Fibroblast of villous mesenchyme (primary cell): ENCODE results near the gene ENPP6. TPM values are rescaled to one million over a fixed set of nuclear protein-coding genes. Genes with fewer than 3 reads are reported as not detected.

Experiments
- DNase-seq: peaks from one replicate; pipeline ENCODE4 v3.0.0-alpha.2; 2010; ENCODE audit warnings: low read depth
- H3K4me3 ChIP-seq: 2 replicates; pipeline ENCODE4 v1.5.1; 2011; ENCODE audit warnings: low read depth, mild to moderate bottlenecking, low read length
- total RNA-seq: library from RNA; depleted of rRNA; stranded (reverse); fragments of >200 nt; gene quantifications from 2 replicates; pipeline ENCODE4 v1.2.3, GENCODE V29; 2012
- TF ChIP-seq, protein P1 (sequence below): IDR thresholded peaks from 2 replicates; pipeline ENCODE4 v1.5.1; 2012; ENCODE audit warnings: low read depth, mild to moderate bottlenecking, low read length; ENCODE audit not compliant: insufficient read depth

Gene ENPP6
- total RNA-seq, 1 donor = not detected

DNA sequence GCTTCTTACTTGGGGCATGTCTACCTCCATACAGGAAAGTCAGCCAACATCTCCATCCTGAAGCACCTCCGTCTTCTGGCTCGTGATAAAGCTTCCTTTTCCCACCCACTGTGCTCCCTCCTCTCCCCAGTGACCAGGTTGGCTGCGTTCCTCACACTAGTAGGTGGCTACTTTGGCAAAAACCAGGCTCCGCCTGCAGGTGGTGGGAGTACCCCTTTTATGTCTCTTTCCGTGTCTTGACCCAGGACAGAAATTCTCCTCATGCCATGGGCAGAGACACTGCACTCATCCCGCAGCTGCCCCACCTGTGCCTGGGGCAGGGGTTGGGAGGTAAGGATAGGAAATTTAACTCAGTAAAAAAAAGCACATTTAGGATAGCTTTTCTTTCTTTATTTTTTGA, 50.9 kb downstream of the ENPP6 start:
- H3K4me3 ChIP-seq = no peak overlapping the region
- TF ChIP-seq, protein P1, sequence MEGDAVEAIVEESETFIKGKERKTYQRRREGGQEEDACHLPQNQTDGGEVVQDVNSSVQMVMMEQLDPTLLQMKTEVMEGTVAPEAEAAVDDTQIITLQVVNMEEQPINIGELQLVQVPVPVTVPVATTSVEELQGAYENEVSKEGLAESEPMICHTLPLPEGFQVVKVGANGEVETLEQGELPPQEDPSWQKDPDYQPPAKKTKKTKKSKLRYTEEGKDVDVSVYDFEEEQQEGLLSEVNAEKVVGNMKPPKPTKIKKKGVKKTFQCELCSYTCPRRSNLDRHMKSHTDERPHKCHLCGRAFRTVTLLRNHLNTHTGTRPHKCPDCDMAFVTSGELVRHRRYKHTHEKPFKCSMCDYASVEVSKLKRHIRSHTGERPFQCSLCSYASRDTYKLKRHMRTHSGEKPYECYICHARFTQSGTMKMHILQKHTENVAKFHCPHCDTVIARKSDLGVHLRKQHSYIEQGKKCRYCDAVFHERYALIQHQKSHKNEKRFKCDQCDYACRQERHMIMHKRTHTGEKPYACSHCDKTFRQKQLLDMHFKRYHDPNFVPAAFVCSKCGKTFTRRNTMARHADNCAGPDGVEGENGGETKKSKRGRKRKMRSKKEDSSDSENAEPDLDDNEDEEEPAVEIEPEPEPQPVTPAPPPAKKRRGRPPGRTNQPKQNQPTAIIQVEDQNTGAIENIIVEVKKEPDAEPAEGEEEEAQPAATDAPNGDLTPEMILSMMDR = no peak
- DNase-seq = no peak

DNA sequence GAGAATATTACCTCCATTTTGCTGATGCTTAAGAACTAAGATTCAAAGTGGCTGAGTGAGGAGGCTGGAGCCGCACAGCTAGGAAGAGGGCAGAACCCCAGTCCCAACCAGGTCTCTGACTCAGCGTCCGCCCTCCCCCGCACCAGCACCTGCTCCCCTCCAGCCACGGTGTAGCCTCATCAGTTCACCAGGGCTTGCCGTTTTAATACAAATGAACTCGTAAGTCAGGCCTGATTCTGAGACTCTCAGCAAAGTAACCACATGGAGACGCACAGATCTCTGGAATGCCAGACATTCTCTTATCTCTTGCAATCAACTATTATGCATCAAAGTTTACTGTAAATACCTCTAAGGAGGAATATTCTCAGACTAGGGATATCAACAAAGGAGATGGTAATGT, 52.4 kb downstream of the ENPP6 start:
- TF ChIP-seq, protein P1 = no peak
- DNase-seq = no peak
- no peak overlapping the region for H3K4me3 ChIP-seq

DNA sequence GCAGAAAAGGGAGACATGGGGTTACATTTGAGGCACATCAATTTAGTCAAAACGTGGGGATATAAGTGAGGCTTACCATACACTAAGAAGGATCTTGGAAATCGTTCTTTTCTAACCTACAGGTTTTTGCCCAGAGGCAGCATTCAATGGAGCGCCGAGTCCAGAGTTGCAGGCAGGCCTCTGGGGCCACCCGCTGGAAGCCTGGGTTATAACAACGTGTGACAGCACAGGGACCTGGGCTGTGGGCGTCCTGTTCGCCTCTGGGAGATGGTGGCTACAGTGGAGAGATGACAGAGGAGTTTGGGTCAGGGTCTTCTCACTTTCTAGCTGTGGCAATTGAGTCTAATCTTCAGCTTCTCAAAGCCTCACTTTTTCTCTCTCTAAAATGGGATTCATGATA, 53.9 kb downstream of the ENPP6 start:
- DNase-seq = no peak
- H3K4me3 ChIP-seq = no peak overlapping the region
- TF ChIP-seq, protein P1 = peak; percentile 36

DNA sequence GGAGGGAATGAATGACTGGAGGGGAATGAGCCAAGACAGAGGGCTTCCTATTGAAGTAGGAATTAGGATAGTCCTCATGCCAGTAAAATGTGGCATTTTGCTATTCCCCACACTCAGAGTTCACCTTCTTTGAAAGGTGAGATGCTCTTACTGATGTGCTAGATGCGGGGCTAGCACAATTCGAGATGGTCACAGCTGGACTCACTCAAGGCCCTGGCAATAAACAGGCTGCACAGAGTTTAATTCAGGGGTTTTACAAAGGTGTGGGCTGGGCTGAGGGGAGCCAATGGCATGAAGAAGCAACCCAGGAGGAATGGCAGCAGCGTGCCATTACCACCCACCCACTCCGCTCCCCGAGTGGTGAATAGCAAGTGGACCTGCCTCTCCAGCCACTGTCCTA, 55.1 kb downstream of the ENPP6 start:
- TF ChIP-seq, protein P1 = no peak
- no peak overlapping the region for H3K4me3 ChIP-seq
- DNase-seq = no peak

DNA sequence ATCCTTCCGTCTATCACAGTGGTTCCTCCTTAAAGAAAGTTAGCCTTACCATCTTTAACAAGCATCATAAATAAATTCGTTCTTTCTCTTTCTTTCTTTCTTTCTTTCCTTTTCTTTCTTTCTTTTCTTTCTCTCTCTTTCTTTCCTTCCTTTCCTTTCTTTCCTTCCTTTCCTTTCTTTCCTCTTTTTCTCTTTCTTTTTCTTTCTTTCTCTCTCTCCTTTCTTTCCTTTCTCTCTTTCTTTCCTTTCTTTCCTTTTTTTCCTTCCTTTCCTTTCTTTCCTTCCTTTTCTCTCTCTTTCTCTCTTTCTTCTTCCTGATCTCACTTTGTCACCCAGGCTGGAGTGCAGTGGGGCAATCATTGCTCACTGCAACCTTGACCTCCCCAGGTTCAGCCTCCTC, 60.4 kb downstream of the ENPP6 start:
- TF ChIP-seq, protein P1 = no peak
- no peak for DNase-seq
- H3K4me3 ChIP-seq = no peak overlapping the region

DNA sequence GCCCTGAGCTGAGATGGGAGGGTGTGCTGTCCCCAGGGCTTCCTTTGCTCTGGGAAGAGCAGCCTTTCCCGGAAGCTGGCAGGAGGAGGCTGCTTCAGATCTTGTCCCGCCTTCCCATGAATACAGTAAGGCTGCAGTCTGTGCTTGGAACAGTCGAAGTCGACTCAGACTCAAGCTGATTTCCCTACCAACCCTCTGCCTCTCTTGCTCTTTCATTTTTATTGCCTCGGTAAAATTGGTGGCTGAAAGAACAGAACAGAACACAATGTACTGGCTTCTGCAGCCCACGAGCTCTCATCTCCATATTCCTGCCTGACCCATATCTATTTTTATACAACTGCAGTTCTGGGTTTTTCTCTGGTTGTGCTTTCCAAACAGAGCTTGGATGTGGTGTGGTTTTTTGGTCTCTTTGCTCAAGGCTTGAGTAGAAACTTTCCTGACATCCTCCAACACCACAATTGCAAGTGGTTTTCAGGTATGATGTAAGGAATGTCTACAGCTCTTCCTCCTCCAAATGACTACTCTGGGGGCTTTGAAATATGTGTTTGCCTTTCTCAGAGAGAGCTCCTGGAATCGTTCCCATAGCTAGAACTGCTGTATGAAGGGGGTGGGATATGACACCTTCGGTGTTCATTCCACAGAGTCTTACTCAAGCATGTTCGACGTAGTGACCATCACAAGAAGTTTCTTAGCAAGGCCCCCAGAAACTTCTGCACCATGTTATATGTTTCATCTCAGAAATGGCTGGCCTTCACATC, 61.3 kb downstream of the ENPP6 start:
- TF ChIP-seq, protein P1 = no peak

DNA sequence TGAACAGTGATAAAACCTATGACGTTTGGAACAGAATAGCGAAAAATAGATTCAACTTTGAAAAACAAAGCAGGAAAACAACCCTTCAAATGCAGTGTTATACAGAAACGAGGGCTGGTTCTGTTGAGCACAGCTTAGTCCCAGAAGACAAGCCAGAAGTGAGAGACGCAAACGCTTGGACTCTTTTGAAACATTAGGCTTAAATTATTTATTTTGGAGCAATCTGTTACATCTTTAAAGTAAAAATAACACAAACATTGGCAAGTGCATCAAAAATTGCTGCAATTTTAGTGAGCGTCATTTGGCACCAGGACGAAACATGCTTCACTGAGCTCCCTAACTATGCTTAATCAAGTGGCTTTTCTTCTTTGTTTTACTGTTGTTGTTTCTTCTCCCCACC, 63.5 kb downstream of the ENPP6 start:
- no peak overlapping the region for H3K4me3 ChIP-seq
- TF ChIP-seq, protein P1 = no peak
- no peak for DNase-seq

More for the DNA sequence above, 61.3 kb downstream of the ENPP6 start:
- H3K4me3 ChIP-seq = no peak overlapping the region
- DNase-seq = no peak
